HG03135 (cell line): Measurements from ENCODE around the gene ASB6.

ENCODE experiments used
- ATAC-seq: cut with Tn5 transposase; IDR thresholded peaks from one replicate; pipeline ENCODE4 v1.9.1; 2021; ENCODE audit warnings: mild to moderate bottlenecking, moderate library complexity; ENCODE audit not compliant: unreplicated experiment

Gene ASB6

GRCh38 chr9:129587487-129588262 is 54.3 kb downstream of the ASB6 start:
- no peak for ATAC-seq

GRCh38 chr9:129586685-129587084 is 55.3 kb downstream of the ASB6 start:
- no peak for ATAC-seq

GRCh38 chr9:129586245-129586644 is 55.7 kb downstream of the ASB6 start:
- no peak for ATAC-seq

GRCh38 chr9:129585352-129585751 is 56.6 kb downstream of the ASB6 start:
- ATAC-seq: no peak
